ENCODE measurements around the gene NPHS2. TPM values are rescaled to one million over a fixed set of nuclear protein-coding genes. Genes with fewer than 3 reads are reported as not detected.

The NPHS2 gene
- total RNA-seq, 1 experiment from 2014 or later: not detected

- no TSS peak for BruUV-seq (replicated peaks)
- CTCF ChIA-PET: no interaction called here
Measured at GRCh38 chr1:179516976-179517705, 58.6 kb downstream of the NPHS2 start.

GRCh38 chr1:179510038-179510437 lies 65.7 kb downstream of the NPHS2 start:
- CTCF ChIA-PET: no interaction called here
- DNase-seq (ENCODE audit: low read depth, low spot score) (no peak), ATAC-seq (no peak)
- H3K4me3 ChIP-seq (ENCODE audit: low read depth in 2 of 2, low read length in 2 of 2): no peak overlapping the region
- no peak overlapping the region for H3K27ac ChIP-seq (ENCODE audit: low read length)
- POLR2A ChIA-PET: no interaction called here
- no peaks in the 10 kb centered on the region for H3K36me3 ChIP-seq (ENCODE audit: control insufficient read depth, insufficient read depth, low read length)
- in situ Hi-C loops (cut with HindIII; ENCODE audit: low pct_unique_long_range_greater_than_20kb, low sequenced_read_pairs) (no loop called here), intact Hi-C loops (cut with micrococcal nuclease; ENCODE audit: unreplicated experiment) (no loop called here)
- H3K4me1 ChIP-seq (ENCODE audit: control insufficient read depth, insufficient read depth, low read length): no peaks in the 10 kb centered on the region
- TF ChIP-seq, protein P1, sequence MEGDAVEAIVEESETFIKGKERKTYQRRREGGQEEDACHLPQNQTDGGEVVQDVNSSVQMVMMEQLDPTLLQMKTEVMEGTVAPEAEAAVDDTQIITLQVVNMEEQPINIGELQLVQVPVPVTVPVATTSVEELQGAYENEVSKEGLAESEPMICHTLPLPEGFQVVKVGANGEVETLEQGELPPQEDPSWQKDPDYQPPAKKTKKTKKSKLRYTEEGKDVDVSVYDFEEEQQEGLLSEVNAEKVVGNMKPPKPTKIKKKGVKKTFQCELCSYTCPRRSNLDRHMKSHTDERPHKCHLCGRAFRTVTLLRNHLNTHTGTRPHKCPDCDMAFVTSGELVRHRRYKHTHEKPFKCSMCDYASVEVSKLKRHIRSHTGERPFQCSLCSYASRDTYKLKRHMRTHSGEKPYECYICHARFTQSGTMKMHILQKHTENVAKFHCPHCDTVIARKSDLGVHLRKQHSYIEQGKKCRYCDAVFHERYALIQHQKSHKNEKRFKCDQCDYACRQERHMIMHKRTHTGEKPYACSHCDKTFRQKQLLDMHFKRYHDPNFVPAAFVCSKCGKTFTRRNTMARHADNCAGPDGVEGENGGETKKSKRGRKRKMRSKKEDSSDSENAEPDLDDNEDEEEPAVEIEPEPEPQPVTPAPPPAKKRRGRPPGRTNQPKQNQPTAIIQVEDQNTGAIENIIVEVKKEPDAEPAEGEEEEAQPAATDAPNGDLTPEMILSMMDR (IDR thresholded peaks at IDR 0.05): no peak
- TF ChIP-seq TCF7L2 (IDR thresholded peaks at IDR 0.05; ENCODE audit: low read depth, low read length): no peak
- TF ChIP-seq, protein P2, sequence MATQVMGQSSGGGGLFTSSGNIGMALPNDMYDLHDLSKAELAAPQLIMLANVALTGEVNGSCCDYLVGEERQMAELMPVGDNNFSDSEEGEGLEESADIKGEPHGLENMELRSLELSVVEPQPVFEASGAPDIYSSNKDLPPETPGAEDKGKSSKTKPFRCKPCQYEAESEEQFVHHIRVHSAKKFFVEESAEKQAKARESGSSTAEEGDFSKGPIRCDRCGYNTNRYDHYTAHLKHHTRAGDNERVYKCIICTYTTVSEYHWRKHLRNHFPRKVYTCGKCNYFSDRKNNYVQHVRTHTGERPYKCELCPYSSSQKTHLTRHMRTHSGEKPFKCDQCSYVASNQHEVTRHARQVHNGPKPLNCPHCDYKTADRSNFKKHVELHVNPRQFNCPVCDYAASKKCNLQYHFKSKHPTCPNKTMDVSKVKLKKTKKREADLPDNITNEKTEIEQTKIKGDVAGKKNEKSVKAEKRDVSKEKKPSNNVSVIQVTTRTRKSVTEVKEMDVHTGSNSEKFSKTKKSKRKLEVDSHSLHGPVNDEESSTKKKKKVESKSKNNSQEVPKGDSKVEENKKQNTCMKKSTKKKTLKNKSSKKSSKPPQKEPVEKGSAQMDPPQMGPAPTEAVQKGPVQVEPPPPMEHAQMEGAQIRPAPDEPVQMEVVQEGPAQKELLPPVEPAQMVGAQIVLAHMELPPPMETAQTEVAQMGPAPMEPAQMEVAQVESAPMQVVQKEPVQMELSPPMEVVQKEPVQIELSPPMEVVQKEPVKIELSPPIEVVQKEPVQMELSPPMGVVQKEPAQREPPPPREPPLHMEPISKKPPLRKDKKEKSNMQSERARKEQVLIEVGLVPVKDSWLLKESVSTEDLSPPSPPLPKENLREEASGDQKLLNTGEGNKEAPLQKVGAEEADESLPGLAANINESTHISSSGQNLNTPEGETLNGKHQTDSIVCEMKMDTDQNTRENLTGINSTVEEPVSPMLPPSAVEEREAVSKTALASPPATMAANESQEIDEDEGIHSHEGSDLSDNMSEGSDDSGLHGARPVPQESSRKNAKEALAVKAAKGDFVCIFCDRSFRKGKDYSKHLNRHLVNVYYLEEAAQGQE (IDR thresholded peaks at IDR 0.05; ENCODE audit: insufficient read depth in 1 of 2, low read depth in 2 of 2, low read length in 1 of 2): no peak
- TF ChIP-seq POLR2AphosphoS5 (IDR thresholded peaks at IDR 0.05; ENCODE audit: low read depth, low read length): no peak
- no peak for TF ChIP-seq SIN3A (IDR thresholded peaks at IDR 0.05; ENCODE audit: borderline replicate concordance, insufficient read depth, low read depth, low read length)
- H3K9me3 ChIP-seq (ENCODE audit: control insufficient read depth, insufficient read depth, low read depth, low read length): no peaks in the 10 kb centered on the region
- no TSS peak for BruUV-seq (replicated peaks)
- H3K27me3 ChIP-seq (ENCODE audit: control insufficient read depth, insufficient read depth, low read length): peaks cover 2% of the 10 kb centered on the region; the same call in 1 of the 2 replicates

More at GRCh38 chr1:179516976-179517705, 58.6 kb downstream of the NPHS2 start:
- Histone ChIP-seq H3K27me3 (ENCODE audit: control insufficient read depth, insufficient read depth, low read length) (peaks cover 2% of the 10 kb centered on the region; the same call in 1 of the 2 replicates), H3K9me3 (ENCODE audit: control insufficient read depth, insufficient read depth, low read depth, low read length) (no peaks in the 10 kb centered on the region), H3K4me3 (ENCODE audit: low read depth in 2 of 2, low read length in 2 of 2) (no peak overlapping the region), H3K4me1 (ENCODE audit: control insufficient read depth, insufficient read depth, low read length) (no peaks in the 10 kb centered on the region), H3K27ac (ENCODE audit: low read length) (no peak overlapping the region), H3K36me3 (ENCODE audit: control insufficient read depth, insufficient read depth, low read length) (no peaks in the 10 kb centered on the region)
- POLR2A ChIA-PET: no interaction called here
- intact Hi-C loops (cut with micrococcal nuclease; ENCODE audit: unreplicated experiment): no loop called here
- ATAC-seq (no peak), DNase-seq (ENCODE audit: low read depth, low spot score) (no peak)
- TF ChIP-seq, protein P1 (IDR thresholded peaks at IDR 0.05): no peak
- TF ChIP-seq, protein P2 (IDR thresholded peaks at IDR 0.05; ENCODE audit: insufficient read depth in 1 of 2, low read depth in 2 of 2, low read length in 1 of 2): no peak
- no peak for TF ChIP-seq SIN3A (IDR thresholded peaks at IDR 0.05; ENCODE audit: borderline replicate concordance, insufficient read depth, low read depth, low read length)
- no peak for TF ChIP-seq POLR2AphosphoS5 (IDR thresholded peaks at IDR 0.05; ENCODE audit: low read depth, low read length)
- no peak for TF ChIP-seq TCF7L2 (IDR thresholded peaks at IDR 0.05; ENCODE audit: low read depth, low read length)
- in situ Hi-C loops (cut with HindIII; ENCODE audit: low pct_unique_long_range_greater_than_20kb, low sequenced_read_pairs): no loop called here
